Keratinocyte (primary cell): Measurements from ENCODE around the gene CRYL1. TPM values are rescaled to one million over a fixed set of nuclear protein-coding genes. Genes with fewer than 3 reads are reported as not detected.

Experiments used
- DNase-seq: peaks from one replicate; pipeline ENCODE4 v3.0.0-alpha.2; 2011; ENCODE audit warnings: low read depth, missing footprints, low spot score
- FAIRE-seq: peaks from 2 replicates; lab custom pipeline; 2011; peaks lifted over from hg19 to GRCh38; lab: Jason Lieb, UNC
- H2AFZ ChIP-seq: 2 replicates; pipeline ENCODE4 v1.6.0; 2012; ENCODE audit warnings: low read length, control low read depth, inconsistent platforms; ENCODE audit not compliant: control insufficient read depth
- H3K27ac ChIP-seq: 2 replicates; pipeline ENCODE4 v1.5.1; 2011; ENCODE audit warnings: low read length; ENCODE audit not compliant: control insufficient read depth, insufficient read depth
- H3K27me3 ChIP-seq: 3 replicates; pipeline ENCODE4 v1.6.0; 2011; ENCODE audit warnings: low read length; ENCODE audit not compliant: control insufficient read depth, insufficient read depth; ENCODE audit errors: extremely low read depth
- H3K36me3 ChIP-seq, 2 experiments: 2 replicates in 1 of 2; 3 replicates in 1 of 2; pipeline ENCODE4 v1.5.1; 2011; ENCODE audit warnings: low read length in 2 of 2, mild to moderate bottlenecking in 1 of 2; ENCODE audit not compliant: control insufficient read depth in 2 of 2, insufficient read depth in 2 of 2; ENCODE audit errors: extremely low read depth in 1 of 2
- H3K4me1 ChIP-seq: 3 replicates; pipeline ENCODE4 v1.5.1; 2011; ENCODE audit warnings: low read length; ENCODE audit not compliant: control insufficient read depth, insufficient read depth; ENCODE audit errors: extremely low read depth
- H3K4me2 ChIP-seq: 3 replicates; pipeline ENCODE4 v1.6.0; 2011; ENCODE audit warnings: low read depth, low read length; ENCODE audit not compliant: control insufficient read depth, insufficient read depth; ENCODE audit errors: extremely low read depth
- H3K4me3 ChIP-seq, 3 experiments: fragments of 200-600 bp in 1 of 3; sonication (generic) in 1 of 3; 2 replicates in 2 of 3; 3 replicates in 1 of 3; pipeline ENCODE4 v1.5.1; 2011 to 2016; ENCODE audit warnings: low read length in 3 of 3, mild to moderate bottlenecking in 3 of 3, control low read depth in 2 of 3, inconsistent platforms in 1 of 3, low read depth in 1 of 3, mixed read lengths in 1 of 3, mixed run types in 1 of 3, moderate library complexity in 1 of 3; ENCODE audit not compliant: control insufficient read depth in 2 of 3, insufficient read depth in 2 of 3; ENCODE audit errors: extremely low read depth in 1 of 3
- H3K79me2 ChIP-seq: 2 replicates; pipeline ENCODE4 v1.6.0; 2012; ENCODE audit warnings: low read length; ENCODE audit not compliant: control insufficient read depth, insufficient read depth
- H3K9ac ChIP-seq: 3 replicates; pipeline ENCODE4 v1.6.0; 2011; ENCODE audit warnings: low read length; ENCODE audit not compliant: control insufficient read depth, insufficient read depth; ENCODE audit errors: extremely low read depth
- H3K9me1 ChIP-seq: 3 replicates; pipeline ENCODE4 v1.6.0; 2011; ENCODE audit warnings: low read length; ENCODE audit not compliant: control insufficient read depth, insufficient read depth; ENCODE audit errors: extremely low read depth
- H3K9me3 ChIP-seq: 2 replicates; pipeline ENCODE4 v1.5.1; 2012; ENCODE audit warnings: low read depth, low read length; ENCODE audit not compliant: control insufficient read depth
- H4K20me1 ChIP-seq: 3 replicates; pipeline ENCODE4 v1.6.0; 2011; ENCODE audit warnings: low read length; ENCODE audit not compliant: control insufficient read depth, insufficient read depth; ENCODE audit errors: extremely low read depth
- EZH2 ChIP-seq: IDR thresholded peaks from one replicate; pipeline ENCODE4 v1.6.1; 2012; ENCODE audit warnings: inconsistent platforms, mild to moderate bottlenecking, low read length, moderate library complexity
- dilution Hi-C: fragments of 300-500 bp; cut with MboI; formaldehyde crosslinking; loops from one replicate; pipeline ENCODE4 v1.7.0; 2020; ENCODE audit warnings: low sequenced_read_pairs; ENCODE audit not compliant: extremely low pct_ligation_motif_present
- polyA plus RNA-seq, 5 experiments: library from polyadenylated mRNA; depleted of rRNA in 3 of 5; stranded (reverse) in 3 of 5; stranded (forward) in 1 of 5; unstranded in 1 of 5; fragments of >200 nt; gene quantifications; 1 replicate in 1 of 5; 2 replicates in 3 of 5; 3 replicates in 1 of 5; pipeline versions ENCODE4 v1.2.1 to v1.2.3, GENCODE V29; 2011 to 2012; ENCODE audit warnings: missing spikeins in 2 of 5, low read depth in 1 of 5, low replicate concordance in 1 of 5
- TF ChIP-seq, protein P1 (sequence below), 3 experiments: IDR thresholded peaks in 1 of 3; conservative IDR thresholded peaks in 1 of 3; optimal IDR thresholded peaks in 1 of 3; 2 replicates in 2 of 3; 3 replicates in 1 of 3; pipeline versions ENCODE3 to v1.5.1; 2011; ENCODE audit warnings: low read length in 3 of 3, mild to moderate bottlenecking in 3 of 3, moderate library complexity in 2 of 3, control low read depth in 1 of 3, inconsistent platforms in 1 of 3; ENCODE audit not compliant: insufficient read depth in 2 of 3; ENCODE audit errors: extremely low read depth in 1 of 3

The CRYL1 gene
- polyA plus RNA-seq, 1 donor (not counting 4 experiments of a cell fraction or from before 2014, with no cell fraction given) = 27.2 TPM

DNA sequence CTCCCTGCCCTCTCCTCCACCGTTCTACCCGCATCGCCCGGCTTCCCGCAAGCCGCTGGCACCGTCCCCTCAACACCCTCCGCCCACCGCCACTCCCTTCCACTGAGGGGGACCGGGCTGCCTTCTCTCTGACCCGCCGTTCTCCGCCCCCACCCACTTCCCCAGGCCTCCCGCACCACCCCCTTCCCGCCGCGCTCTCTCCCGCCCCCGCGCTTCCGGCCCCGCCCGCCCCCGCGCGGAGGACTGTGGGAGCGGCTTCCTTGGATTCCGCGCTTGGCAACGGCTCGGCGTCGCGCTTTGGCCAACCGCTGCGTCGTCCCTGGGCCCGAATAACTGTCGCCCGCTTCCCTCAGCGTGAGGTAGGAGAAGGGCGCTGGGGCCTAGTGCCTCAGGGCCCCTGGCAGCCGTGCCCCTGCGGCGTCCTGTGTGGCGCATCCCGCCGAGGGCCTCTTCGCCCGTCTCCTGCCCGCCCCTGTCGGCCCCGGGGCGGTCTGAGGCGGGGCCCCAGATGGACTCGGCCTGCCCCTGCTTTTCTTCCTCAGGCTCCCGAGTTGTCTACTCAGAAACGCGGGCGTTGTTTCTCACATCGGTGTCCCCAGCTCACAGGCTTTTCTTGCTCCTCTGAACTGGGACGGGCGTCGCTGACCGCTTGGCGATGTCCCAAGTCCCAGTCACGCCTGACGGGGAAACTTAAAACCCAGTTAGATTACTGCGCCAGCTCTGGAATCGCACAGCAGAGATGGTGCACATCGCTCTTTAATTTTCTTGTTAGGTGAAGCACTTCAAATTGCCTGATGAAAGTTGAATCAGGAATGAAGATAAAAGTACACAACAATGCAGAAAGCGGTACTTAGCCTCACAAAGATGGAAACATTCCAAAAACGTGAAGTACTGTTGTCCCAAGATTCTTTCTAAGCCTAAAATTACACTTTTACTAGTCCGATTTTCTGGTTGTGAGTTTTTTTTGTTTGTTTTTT lies 41.5 kb upstream of the CRYL1 start, which contains the start of gene IFT88:
IFT88 (plus strand) TSS at position 260 of the 977 bp plus-strand sequence. CDS start 7,229 bp downstream, outside the sequence.
- H3K4me3 ChIP-seq = peak within 1 kb of the TSS; percentile 68 to 80 (median 69)
- H3K27me3 ChIP-seq = no peaks in the 10 kb centered on the region
- H3K36me3 ChIP-seq = no peaks in the 10 kb centered on the region
- H2AFZ ChIP-seq = peak within 1 kb of the TSS; percentile 87
- H3K9me3 ChIP-seq = peaks cover 6% of the 10 kb centered on the region
- FAIRE-seq = peak; percentile 36
- peak within 1 kb of the TSS; percentile 95 for H3K4me2 ChIP-seq
- H3K4me1 ChIP-seq = peaks cover 2% of the 10 kb centered on the region
- H4K20me1 ChIP-seq = no peaks in the 10 kb centered on the region
- no peaks in the 10 kb centered on the region for H3K9me1 ChIP-seq
- no peak for TF ChIP-seq EZH2
- TF ChIP-seq, protein P1, sequence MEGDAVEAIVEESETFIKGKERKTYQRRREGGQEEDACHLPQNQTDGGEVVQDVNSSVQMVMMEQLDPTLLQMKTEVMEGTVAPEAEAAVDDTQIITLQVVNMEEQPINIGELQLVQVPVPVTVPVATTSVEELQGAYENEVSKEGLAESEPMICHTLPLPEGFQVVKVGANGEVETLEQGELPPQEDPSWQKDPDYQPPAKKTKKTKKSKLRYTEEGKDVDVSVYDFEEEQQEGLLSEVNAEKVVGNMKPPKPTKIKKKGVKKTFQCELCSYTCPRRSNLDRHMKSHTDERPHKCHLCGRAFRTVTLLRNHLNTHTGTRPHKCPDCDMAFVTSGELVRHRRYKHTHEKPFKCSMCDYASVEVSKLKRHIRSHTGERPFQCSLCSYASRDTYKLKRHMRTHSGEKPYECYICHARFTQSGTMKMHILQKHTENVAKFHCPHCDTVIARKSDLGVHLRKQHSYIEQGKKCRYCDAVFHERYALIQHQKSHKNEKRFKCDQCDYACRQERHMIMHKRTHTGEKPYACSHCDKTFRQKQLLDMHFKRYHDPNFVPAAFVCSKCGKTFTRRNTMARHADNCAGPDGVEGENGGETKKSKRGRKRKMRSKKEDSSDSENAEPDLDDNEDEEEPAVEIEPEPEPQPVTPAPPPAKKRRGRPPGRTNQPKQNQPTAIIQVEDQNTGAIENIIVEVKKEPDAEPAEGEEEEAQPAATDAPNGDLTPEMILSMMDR (optimal IDR thresholded peaks at IDR 0.05 in 1 of 3, IDR thresholded peaks at IDR 0.05 in 1 of 3, conservative IDR thresholded peaks at IDR 0.05 in 1 of 3; ENCODE audit: extremely low read depth in 1 of 3, insufficient read depth in 2 of 3, low read length in 3 of 3) = no peak
- H3K9ac ChIP-seq = peak within 1 kb of the TSS; percentile 71
- H3K27ac ChIP-seq = peak within 1 kb of the TSS; percentile 64
- H3K79me2 ChIP-seq = no peaks in the 10 kb centered on the region
- dilution Hi-C loops = no loop called here
- no peak for DNase-seq

DNA sequence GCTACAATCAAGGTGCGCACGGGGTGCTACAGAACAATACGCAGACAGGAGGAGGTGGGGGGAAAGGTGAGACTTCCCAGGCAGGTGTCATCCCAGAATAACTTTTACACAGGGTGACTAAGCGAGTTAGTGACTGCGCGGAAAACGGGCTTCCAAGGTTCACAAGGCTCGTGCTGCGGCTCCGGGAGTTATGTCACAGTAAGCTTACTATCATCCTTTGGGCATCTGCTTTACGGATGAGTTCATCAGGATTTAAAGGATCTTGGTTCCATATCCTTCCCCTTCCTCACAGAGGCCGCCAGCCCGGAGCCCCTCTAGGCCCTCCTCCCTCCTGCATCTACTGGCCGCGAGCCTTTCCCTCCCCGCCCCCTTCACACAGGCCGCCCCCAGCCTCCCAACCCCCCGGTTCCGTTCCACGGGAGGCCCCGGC lies 40.8 kb upstream of the CRYL1 start:
- H3K9me3 ChIP-seq = peaks cover 6% of the 10 kb centered on the region
- no peaks in the 10 kb centered on the region for H3K36me3 ChIP-seq
- no peaks in the 10 kb centered on the region for H4K20me1 ChIP-seq
- dilution Hi-C loops = no loop called here
- TF ChIP-seq, protein P1 (optimal IDR thresholded peaks at IDR 0.05 in 1 of 3, IDR thresholded peaks at IDR 0.05 in 1 of 3, conservative IDR thresholded peaks at IDR 0.05 in 1 of 3; ENCODE audit: extremely low read depth in 1 of 3, insufficient read depth in 2 of 3, low read length in 3 of 3) = no peak
- TF ChIP-seq EZH2 = no peak
- FAIRE-seq (peak; percentile 29), DNase-seq (no peak)
- H2AFZ ChIP-seq = peak overlapping the region; percentile 87
- peak overlapping the region; percentile 71 for H3K9ac ChIP-seq
- H3K9me1 ChIP-seq = no peaks in the 10 kb centered on the region
- H3K27me3 ChIP-seq = no peaks in the 10 kb centered on the region
- H3K4me2 ChIP-seq = peak overlapping the region; percentile 79
- H3K4me3 ChIP-seq = peak overlapping the region; percentile 68 to 80 (median 69)
- no peaks in the 10 kb centered on the region for H3K79me2 ChIP-seq
- peaks cover 2% of the 10 kb centered on the region for H3K4me1 ChIP-seq
- H3K27ac ChIP-seq = peak overlapping the region; percentile 64
